Coronary artery (tissue), 2 donors: Measurements from ENCODE around the gene HNRNPF.

Source experiments
- DNase-seq: peaks from one replicate; pipeline ENCODE4 v3.0.0-alpha.2; 2017; ENCODE audit warnings: low spot score
- H3K27ac ChIP-seq, 2 donors: fragments of 200-600 bp; sonication (generic); one replicate each; pipeline ENCODE4 v1.5.1; 2016 to 2019
- H3K4me3 ChIP-seq: fragments of 200-600 bp; sonication (generic); 2 replicates; pipeline ENCODE4 v1.5.1; 2016; ENCODE audit warnings: mild to moderate bottlenecking, moderate library complexity
- CTCF ChIP-seq: fragments of 200-600 bp; sonication (generic); IDR thresholded peaks from one replicate; pipeline ENCODE4 v1.5.1; 2019; ENCODE audit warnings: antibody characterized with exemption

The HNRNPF gene

DNA sequence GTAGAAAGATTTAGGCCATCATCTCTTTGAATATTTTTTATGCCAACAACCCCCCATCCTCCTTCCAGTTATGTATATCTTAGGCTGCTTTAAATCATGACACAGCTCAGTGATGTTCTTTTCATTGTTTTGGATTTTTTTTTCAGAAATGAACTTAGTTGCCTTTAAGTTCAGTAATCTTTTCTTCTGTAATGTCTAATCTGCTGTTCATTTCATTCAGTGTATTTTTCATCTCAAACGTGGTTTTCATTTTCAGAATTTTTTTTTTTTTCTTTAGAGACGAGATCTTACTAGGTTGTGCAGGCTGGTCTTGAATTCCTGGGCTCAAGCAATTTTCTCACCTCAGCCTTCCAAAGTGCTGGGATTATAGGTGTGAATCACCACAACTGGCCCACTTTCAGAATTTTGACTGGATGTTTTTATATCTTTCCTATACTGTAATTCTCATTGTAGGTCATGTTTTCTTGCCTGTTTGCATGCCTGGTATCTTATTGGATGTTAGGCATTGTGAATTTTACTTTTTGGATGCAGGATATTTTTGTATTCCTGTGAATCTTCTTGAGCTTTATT, 36.0 kb upstream of the HNRNPF start:
- H3K27ac ChIP-seq: no peak overlapping the region
- no peak for TF ChIP-seq CTCF
- no peak for DNase-seq
- H3K4me3 ChIP-seq: no peak overlapping the region

DNA sequence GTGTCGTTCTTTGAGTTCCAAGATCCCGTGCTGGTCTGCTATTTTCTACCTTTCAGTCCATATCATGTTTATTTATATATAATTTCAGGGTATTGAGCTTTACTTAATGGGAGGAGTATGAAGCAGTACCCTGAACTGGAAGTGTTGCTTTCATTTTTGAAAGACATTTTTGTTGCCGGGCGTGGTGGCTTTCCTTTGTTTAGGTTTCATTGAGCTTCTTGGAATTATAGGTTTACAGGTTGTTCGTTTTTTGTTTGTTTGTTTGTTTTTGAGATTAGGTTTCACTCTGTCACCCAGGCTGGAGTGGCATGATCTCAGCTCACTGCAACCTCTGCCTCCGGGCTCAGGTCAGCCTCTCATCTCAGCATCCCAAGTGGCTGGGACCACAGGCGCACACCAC, 35.3 kb upstream of the HNRNPF start:
- DNase-seq: no peak
- no peak for TF ChIP-seq CTCF
- Histone ChIP-seq H3K27ac (no peak overlapping the region), H3K4me3 (no peak overlapping the region)

GRCh38 chr10:43440463-43441134, 31.6 kb upstream of the HNRNPF start:
- H3K4me3 ChIP-seq: no peak overlapping the region
- H3K27ac ChIP-seq: no peak overlapping the region
- no peak for DNase-seq
- no peak for TF ChIP-seq CTCF

DNA sequence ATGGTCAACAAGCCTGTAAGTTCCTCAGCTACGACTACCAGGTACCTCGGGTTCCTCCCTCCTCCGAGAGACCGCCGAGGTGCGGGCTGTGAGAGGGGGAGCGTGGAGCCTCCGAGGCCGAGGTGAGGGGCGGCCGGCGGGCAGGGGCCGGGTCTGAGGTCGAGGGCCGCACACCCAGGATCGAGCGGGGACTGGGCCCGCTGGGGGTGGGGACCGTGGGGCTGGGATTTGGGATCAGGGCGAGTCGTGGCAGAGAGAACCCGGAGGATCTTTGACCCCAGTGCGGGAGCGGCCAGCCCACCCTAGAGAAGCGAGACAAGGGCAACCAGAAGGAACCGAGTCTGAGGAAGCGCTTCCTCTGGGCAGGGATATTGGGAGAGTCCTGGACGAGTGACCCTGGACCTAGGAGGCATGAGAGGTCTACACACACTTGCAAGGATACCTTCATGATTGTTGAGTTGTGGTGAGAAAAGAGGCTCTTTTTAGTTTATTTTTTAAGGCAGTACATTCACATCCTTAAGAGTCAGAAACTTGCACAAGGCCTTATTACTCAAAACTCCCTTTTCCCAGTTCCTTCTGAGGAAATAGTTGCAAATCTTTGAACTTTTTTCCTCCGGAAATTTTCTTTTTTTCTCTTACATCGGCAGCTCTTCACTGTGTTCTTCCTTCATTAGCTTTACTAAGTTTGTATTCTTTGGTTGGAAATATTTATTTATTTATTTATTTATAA, 28.3 kb upstream of the HNRNPF start:
- H3K4me3 ChIP-seq: peak overlapping the region; percentile 84
- no peak for TF ChIP-seq CTCF
- DNase-seq: no peak
- H3K27ac ChIP-seq: peak overlapping the region; percentile 97 to 98

GRCh38 chr10:43436291-43437140, 27.5 kb upstream of the HNRNPF start, which contains the start of gene ZNF487:
TSS of gene ZNF487 (plus strand) at chr10:43437111. CDS start at chr10:43475814, 38,703 bp downstream.
- TF ChIP-seq CTCF: no peak
- peak within 1 kb of the TSS; percentile 97 to 98 for H3K27ac ChIP-seq
- peak within 1 kb of the TSS; percentile 84 for H3K4me3 ChIP-seq
- DNase-seq: peak; percentile 96

DNA sequence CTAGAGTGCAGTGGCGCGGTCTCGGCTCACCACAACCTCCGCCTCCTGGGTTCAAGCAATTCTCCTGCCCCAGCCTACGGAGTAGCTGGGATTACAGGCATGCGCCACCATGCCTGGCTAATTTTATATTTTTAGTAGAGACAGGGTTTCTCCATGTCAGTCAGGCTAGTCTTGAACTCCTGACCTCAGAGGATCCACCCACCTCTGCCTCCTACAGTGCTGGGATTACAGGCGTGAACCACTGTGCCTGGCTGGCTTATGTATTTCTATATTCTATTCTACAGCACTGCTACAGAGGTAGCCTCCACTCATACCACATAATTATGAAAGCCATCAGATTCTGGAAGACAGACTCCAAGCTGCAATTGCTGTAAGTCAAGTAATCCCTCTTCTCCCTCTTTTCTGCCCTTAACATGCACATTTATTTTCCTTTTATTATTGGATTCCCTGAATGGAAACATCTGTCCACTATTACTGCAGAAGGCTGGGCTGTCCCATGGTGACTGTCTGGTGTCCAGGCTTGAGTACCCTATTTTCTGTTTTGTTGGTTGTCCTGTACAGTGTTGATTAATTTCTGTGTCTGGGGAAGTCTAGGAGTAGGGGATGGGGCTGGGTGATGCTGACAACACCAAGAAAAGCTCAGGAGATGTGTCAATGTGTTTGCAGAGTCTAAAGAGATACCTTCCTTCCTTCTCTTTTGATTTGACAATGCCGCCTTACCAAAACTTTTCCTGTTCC, 22.1 kb upstream of the HNRNPF start:
- no peak for DNase-seq
- Histone ChIP-seq H3K4me3 (no peak overlapping the region), H3K27ac (no peak overlapping the region)
- TF ChIP-seq CTCF: no peak
